ENCODE results near the gene HES3.
A peak's percentile ranks its signal among the peaks of the same experiment; 100 is the strongest.

HES3 gene

GRCh38 chr1:6246497-6247467 is 2.8 kb downstream of the HES3 start:
- peak; percentile 81 for DNase-seq

DNA sequence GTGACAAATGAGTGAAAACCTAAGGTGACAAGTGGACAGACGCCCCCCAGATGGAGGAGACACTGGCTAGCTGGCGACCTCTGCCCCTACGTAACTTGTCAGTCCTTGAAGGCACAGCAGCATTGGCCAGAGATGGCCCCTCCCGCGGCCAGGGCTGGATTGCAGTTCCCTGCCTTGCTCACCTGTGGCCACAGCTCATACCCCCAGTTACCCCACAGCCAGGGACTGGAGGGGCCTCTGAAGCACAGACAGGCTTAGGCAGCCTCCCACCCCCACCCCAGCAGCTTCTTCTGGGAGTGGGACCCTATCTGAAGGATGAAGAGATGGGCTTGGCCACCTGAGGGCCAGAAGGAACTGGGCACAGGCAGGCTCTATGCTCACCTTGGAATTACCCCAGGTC is 3.7 kb downstream of the HES3 start:
- DNase-seq: no peak

- DNase-seq: no peak
These were observed 4.3 kb downstream of the HES3 start for GRCh38 chr1:6248161-6248776.

DNA sequence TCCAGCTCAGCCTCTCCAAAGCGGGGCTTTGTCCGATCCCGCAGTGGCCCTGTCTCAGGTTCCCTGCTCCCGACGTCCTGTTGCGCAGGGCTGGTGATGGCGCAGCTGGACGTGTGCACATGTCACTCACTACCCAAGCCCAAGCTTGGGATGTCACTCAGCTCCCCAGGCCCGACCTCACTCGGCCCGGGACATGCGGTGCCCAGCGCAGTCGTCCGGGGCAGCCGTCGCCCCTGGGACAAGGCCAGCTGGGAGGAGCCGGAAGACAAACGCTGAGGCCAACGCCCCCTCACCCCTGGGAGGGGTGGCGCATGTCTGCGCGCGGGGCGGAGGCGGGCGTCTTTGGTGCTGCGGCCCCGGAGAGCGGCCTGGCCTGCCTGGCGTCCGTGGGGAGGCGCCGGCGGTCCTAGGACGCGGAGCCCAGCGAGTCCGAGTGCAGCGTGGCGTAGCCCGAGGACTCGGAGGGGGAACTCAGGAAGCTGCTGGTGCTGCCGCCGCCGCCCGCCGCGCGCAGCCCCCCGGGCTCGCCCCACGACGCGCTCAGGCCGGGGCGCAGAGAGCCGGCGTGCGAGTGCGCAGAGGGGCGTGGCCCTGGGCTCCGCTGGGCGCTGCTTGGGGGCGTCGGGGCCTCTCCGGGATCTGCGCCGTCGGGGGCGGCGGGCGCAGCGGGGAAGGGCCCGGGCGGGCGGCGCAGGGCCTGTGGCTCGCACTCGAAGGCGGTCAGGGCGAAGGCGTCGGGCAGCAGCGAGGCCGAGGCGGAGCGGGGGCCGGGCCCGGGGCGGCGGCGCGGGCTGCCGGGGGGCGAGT is 5.2 kb downstream of the HES3 start:
- DNase-seq: no peak

GRCh38 chr1:6249739-6250689 is 6.0 kb downstream of the HES3 start:
- no peak for DNase-seq

DNA sequence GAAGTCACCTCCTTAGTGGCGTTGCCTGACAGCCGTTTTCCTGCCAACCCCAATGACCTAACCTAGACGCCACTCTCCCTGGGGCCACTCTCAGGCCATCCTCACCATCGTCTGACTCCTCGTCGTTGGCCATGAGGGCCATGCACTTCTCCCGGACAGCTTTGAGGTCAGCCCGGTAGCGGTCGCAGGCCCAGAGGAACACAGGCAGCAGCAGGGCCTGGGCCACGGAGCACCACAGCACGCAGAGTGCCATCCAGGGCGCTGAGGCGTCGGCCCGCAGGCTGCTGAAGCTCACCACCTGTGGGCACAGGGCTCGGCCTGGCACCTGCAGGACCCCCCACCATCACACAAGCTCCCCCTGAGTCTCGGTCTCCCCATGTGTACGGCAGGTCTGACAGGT is 7.3 kb downstream of the HES3 start:
- DNase-seq: no peak

DNA sequence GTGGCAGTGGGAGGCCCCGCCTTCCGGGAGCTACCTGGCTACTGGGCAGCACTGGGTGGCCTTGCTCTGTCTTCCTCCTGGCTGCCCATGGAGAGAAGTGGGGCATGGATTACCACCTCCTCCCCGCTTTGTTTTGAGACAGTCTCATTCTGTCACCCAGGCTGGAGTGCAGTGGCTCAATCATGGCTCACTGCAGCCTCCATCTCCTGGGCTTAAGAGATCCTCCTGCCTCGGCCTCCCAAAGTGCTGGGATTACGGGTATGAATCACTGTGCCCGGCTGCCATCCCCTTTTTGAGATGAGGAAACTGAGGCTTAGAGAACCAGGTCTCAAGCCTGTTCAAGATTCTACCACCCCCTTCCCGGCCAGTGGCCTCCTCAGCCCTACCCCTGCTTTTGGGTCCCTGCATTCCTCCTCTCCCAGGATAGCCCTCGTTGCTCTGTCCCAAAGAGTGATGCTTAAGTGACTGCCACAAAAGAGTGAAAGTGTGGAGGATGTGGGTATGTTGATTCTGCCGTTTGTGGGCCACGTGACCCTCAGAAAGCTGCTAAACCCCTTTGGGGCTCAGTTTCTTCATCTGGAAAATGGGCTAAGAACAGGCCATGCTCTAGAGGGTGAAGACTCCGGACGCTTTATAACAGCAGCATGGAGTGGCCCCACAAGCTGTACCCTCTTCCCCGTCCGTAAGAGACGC is 7.8 kb downstream of the HES3 start:
- DNase-seq: no peak

GRCh38 chr1:6252374-6252710 is 8.4 kb downstream of the HES3 start:
- no peak for DNase-seq

GRCh38 chr1:6253380-6253779 is 9.4 kb downstream of the HES3 start:
- DNase-seq: no peak

- DNase-seq: no peak
These were observed 10.7 kb downstream of the HES3 start for GRCh38 chr1:6254691-6255090.

DNA sequence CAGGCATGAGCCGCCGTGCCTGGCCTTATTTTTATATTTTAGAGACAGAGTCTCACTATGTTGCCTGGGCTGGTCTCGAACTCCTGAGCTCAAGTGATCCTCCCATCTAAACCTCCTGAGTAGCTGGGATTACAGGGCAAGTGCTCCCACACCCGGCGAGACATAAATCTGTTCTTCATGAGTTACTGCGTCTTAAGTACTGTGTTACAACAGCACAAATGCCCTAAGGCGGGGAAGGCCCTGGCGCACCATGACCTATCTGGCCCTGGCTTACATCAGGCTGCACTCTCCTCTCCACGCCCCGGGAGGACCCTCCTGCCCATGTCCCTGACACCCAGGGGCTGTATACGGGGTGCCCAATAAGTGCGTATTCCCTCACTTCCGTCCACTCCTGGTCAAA is 12.7 kb downstream of the HES3 start:
- DNase-seq: no peak

DNA sequence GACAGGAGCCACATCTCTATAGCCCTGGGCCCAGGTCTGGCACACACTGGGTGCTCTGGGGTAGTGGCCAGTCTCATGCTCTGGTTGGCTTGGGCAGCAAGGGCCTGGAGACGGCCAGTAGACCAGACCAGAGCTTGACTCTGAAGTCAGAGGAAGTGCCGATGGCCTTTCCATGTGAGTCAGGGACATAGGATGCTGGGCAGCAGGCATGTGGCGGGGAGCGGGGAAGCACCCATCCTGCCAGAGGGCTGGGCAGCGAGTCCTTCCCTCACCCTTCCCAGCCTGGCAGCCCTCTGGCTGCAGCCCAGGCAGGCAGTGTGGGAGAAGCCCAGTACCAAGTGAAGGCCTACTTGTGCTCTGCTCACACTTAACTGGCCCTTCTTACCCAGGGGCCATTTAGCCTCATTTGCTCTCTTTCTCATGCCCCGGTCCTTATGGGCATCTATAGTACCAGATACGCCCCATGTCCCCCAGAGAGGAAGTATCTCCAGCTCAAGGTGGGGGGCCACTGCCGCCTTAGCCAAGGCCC is 13.6 kb downstream of the HES3 start:
- no peak for DNase-seq

DNA sequence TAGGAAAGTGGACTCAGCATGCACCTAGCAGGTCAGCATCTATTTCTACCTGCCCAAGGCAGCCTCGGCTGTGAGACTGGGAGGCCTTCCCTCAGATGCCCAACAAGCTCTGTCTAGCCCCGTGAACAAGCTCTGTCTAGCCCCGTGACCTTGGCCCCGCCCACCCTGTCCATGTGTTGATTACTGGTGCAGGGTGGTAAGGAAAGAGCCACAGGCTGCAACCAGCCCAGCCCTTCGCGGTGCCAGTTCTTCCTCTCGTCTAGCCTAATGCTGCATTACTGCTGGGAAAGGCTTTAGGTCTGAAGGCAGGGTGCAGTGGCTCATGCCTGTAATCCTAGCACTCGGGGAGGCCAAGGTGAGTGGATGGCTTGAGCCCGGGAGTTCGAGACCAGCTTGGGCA is 14.7 kb downstream of the HES3 start:
- no peak for DNase-seq

GRCh38 chr1:6259491-6260362 is 15.7 kb downstream of the HES3 start:
- DNase-seq: peak; percentile 74

- no peak for DNase-seq
These were observed 16.5 kb downstream of the HES3 start for GRCh38 chr1:6260433-6260934.

DNA sequence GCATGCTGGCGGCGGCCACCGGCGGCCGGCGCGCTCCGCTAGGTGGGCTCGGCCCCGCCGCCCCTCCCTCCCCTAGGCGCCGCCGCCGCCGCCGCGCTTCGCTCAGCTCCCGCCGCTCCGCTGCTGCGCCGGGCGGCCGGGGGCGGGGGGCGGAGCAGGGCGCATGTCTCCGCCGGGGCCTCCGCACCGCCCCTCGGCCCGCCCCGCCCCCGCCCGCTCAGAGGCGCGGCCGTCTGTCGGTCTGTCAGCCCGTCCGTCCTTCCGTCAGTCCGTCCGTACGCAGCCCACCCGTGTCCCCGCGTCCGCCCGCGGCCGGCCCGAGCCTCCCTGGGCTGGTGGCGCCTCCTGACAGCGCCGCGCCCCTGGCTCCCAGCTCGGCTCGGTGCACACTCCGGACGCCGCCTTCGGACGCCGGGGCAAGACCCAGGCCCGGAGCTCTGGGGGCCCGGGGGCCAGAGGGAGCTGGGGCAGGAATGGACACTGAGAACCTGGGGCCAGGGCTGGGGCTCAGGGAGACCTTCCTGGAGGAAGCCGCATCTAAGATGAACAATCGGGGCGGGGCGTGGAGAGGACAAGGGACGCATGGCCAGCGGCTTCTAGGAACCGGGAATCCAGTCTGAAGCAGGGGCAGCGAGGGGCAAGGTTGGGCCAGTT is 17.1 kb downstream of the HES3 start, which contains the start of gene GPR153:
Gene GPR153 (minus strand): TSS at position 138 of the 654 bp plus-strand sequence. CDS start 6,193 bp downstream, outside the sequence.
- DNase-seq: peak; percentile 65

DNA sequence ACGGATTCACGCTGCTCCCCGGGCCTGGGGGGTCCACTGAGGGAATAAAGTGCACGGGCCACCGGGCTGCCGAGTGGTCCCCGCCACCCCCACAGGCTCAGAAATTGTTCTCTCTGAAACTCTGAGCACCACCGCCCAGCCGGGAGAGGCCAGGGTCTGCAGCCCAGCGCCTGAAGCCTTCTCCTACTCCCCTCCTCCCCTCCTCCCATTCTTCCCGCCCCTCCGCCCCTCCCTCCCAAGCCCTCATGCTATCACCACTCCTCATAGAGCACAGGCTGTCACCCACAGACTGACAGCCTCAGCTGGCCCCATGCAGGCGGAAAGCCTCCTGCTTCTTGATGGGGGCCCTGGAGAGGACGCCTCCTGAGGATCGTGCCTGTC is 17.6 kb downstream of the HES3 start:
- no peak for DNase-seq

- DNase-seq: no peak
These were observed 18.8 kb downstream of the HES3 start for GRCh38 chr1:6262555-6263420.

DNA sequence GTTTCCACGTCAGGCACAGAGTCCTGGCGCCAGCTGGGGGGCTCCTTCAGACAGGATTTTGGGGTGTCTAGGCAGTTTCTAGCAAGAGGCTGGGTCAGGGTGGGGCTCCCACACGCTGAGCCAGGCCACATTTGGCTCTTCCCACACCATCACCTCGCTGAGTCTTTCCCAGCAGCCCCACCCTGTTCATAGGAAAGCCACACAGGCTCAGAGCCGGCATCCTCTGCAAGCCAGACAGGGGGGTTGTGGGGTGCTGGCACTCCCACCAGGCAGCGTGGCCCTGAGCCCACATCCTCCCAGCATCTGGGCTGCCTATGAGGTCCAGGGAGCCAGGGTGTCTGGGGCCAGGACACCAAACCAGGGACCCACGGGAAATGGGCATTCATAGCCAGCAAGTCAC is 19.7 kb downstream of the HES3 start:
- no peak for DNase-seq
